AG08395 (cell line): ENCODE results near the gene PHF21A.

Source experiments
- DNase-seq: peaks from one replicate; pipeline ENCODE4 v3.0.0; 2012; ENCODE audit warnings: mixed read lengths, low spot score

The PHF21A gene

GRCh38 chr11:45933846-45934579 lies 187.2 kb downstream of the PHF21A start:
- no peak for DNase-seq

- no peak for DNase-seq
These were observed 188.0 kb downstream of the PHF21A start for GRCh38 chr11:45933131-45933831.

- DNase-seq, result no peak
These were observed 189.0 kb downstream of the PHF21A start for GRCh38 chr11:45932217-45932616.

- no peak for DNase-seq
These were observed 189.5 kb downstream of the PHF21A start for GRCh38 chr11:45931739-45932138.

- DNase-seq, result no peak
These were observed 190.2 kb downstream of the PHF21A start for GRCh38 chr11:45930951-45931570.

- DNase-seq, result no peak
These were observed 191.0 kb downstream of the PHF21A start for GRCh38 chr11:45930031-45930794.

- no peak for DNase-seq
These were observed 191.7 kb downstream of the PHF21A start for GRCh38 chr11:45929486-45930030.

- DNase-seq, result no peak
These were observed 192.6 kb downstream of the PHF21A start for GRCh38 chr11:45928535-45929215.

- no peak for DNase-seq
These were observed 193.4 kb downstream of the PHF21A start for GRCh38 chr11:45927684-45928413.

GRCh38 chr11:45927332-45927683 lies 193.9 kb downstream of the PHF21A start:
- no peak for DNase-seq

GRCh38 chr11:45926536-45927331 lies 194.5 kb downstream of the PHF21A start:
- DNase-seq, result no peak

- DNase-seq, result no peak
These were observed 195.3 kb downstream of the PHF21A start for GRCh38 chr11:45926001-45926401.

- no peak for DNase-seq
These were observed 195.7 kb downstream of the PHF21A start for GRCh38 chr11:45925550-45925949.

- DNase-seq, result no peak
These were observed 196.3 kb downstream of the PHF21A start for GRCh38 chr11:45924927-45925326.

GRCh38 chr11:45924036-45924915 lies 197.0 kb downstream of the PHF21A start:
- DNase-seq, result no peak

- DNase-seq, result no peak
These were observed 198.7 kb downstream of the PHF21A start, which contains the start of gene LARGE2 for GRCh38 chr11:45922425-45923082. Gene LARGE2, plus strand, starts transcription at chr11:45922656. Its CDS starts 227 bp downstream, at chr11:45922883.

- DNase-seq, result no peak
These were observed 199.5 kb downstream of the PHF21A start for GRCh38 chr11:45921561-45922424.
